ENCODE data around the gene WWP2. TPM values are rescaled to one million over a fixed set of nuclear protein-coding genes. Genes with fewer than 3 reads are reported as not detected.

The WWP2 gene
- polyA plus RNA-seq, 1 donor from 2014 or later, result 11.9 TPM

DNA sequence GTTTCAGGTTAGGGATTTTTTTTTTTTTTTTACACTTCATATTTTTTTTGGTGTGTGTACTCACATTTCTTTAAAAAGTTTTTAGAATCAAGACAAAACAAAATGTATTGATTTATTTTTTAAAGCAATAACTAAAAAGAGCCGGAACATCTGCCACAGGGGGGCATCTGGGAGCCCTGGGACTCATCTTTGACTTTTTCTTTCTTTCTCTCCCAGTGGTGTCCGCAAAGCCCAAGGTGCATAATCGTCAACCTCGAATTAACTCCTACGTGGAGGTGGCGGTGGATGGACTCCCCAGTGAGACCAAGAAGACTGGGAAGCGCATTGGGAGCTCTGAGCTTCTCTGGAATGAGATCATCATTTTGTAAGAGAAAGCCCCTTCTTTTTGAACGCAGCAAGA lies 36.3 kb downstream of the WWP2 start:
- Histone ChIP-seq H3K27ac (ENCODE audit: low read length) (no peak overlapping the region), H3K4me2 (ENCODE audit: low read length) (no peak overlapping the region), H3K9me3 (ENCODE audit: low read length) (no peaks in the 10 kb centered on the region), H3K79me2 (replicated peaks; ENCODE audit: insufficient read depth, low read length) (no peaks in the 10 kb centered on the region), H3F3A (ENCODE audit: insufficient read depth, low read length, poor library complexity, severe bottlenecking) (no peaks in the 10 kb centered on the region), H2AFZ (ENCODE audit: low read depth, low read length) (no peak overlapping the region), H4K20me1 (ENCODE audit: insufficient read depth) (no peaks in the 10 kb centered on the region), H3K27me3 (ENCODE audit: insufficient read depth, low read depth, low read length) (no peaks in the 10 kb centered on the region), H3K9me2 (ENCODE audit: insufficient read depth, low read length) (no peaks in the 10 kb centered on the region), H3K36me3 (ENCODE audit: insufficient read depth, low read length) (no peaks in the 10 kb centered on the region), H3K4me3 (ENCODE audit: low read length) (no peak overlapping the region), H3K9ac (ENCODE audit: low read length) (no peak overlapping the region)
- TF ChIP-seq RAD21 (conservative IDR thresholded peaks at IDR 0.05) (no peak), EP300 (conservative IDR thresholded peaks at IDR 0.05; ENCODE audit: poor library complexity, severe bottlenecking) (no peak), POLR2AphosphoS5 (IDR thresholded peaks at IDR 0.05) (no peak), SMC3 (conservative IDR thresholded peaks at IDR 0.05; ENCODE audit: poor library complexity) (no peak), REST (IDR thresholded peaks at IDR 0.05; ENCODE audit: borderline replicate concordance) (no peak), EZH2 (IDR thresholded peaks at IDR 0.05; ENCODE audit: borderline replicate concordance, insufficient read depth, low read length, poor library complexity, severe bottlenecking) (no peak), MXI1 (conservative IDR thresholded peaks at IDR 0.05; ENCODE audit: poor library complexity, severe bottlenecking) (no peak), CTCF (IDR thresholded peaks at IDR 0.05; ENCODE audit: poor library complexity, severe bottlenecking) (no peak), TAF1 (IDR thresholded peaks at IDR 0.05; ENCODE audit: low read depth) (no peak)

DNA sequence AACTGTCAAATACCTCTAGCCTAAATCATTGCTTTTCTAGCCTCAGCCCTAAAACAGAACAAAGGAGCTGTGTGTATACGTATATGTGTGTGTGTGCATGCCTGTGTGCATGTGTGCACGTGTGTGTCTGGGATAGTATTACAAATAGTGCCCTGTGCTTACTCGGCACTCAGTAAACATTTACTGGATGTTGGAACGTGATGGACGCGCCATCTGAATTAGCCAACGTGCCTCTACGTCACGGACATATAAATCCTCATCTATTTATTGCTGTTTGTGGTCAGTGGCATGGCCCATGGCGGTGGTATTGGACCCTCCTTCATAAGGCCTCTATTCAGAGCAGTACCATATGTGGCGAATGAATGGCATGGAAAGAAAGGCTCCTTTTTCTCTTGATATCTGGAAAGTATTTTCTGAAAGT lies 37.5 kb downstream of the WWP2 start:
- Histone ChIP-seq H3K4me2 (ENCODE audit: low read length) (no peak overlapping the region), H3K27ac (ENCODE audit: low read length) (no peak overlapping the region)

More for the DNA sequence above, 37.5 kb downstream of the WWP2 start:
- no peaks in the 10 kb centered on the region for H3F3A ChIP-seq (ENCODE audit: insufficient read depth, low read length, poor library complexity, severe bottlenecking)
- H3K4me3 ChIP-seq (ENCODE audit: low read length), result no peak overlapping the region
- no peaks in the 10 kb centered on the region for H3K9me3 ChIP-seq (ENCODE audit: low read length)
- no peak overlapping the region for H2AFZ ChIP-seq (ENCODE audit: low read depth, low read length)
- no peaks in the 10 kb centered on the region for H3K9me2 ChIP-seq (ENCODE audit: insufficient read depth, low read length)
- H4K20me1 ChIP-seq (ENCODE audit: insufficient read depth), result no peaks in the 10 kb centered on the region
- no peaks in the 10 kb centered on the region for H3K36me3 ChIP-seq (ENCODE audit: insufficient read depth, low read length)
- H3K79me2 ChIP-seq (replicated peaks; ENCODE audit: insufficient read depth, low read length), result no peaks in the 10 kb centered on the region
- no peak overlapping the region for H3K9ac ChIP-seq (ENCODE audit: low read length)
- TF ChIP-seq EZH2 (IDR thresholded peaks at IDR 0.05; ENCODE audit: borderline replicate concordance, insufficient read depth, low read length, poor library complexity, severe bottlenecking) (no peak), MXI1 (conservative IDR thresholded peaks at IDR 0.05; ENCODE audit: poor library complexity, severe bottlenecking) (no peak), REST (IDR thresholded peaks at IDR 0.05; ENCODE audit: borderline replicate concordance) (no peak), RAD21 (conservative IDR thresholded peaks at IDR 0.05) (no peak), POLR2AphosphoS5 (IDR thresholded peaks at IDR 0.05) (no peak), CTCF (IDR thresholded peaks at IDR 0.05; ENCODE audit: poor library complexity, severe bottlenecking) (no peak), EP300 (conservative IDR thresholded peaks at IDR 0.05; ENCODE audit: poor library complexity, severe bottlenecking) (no peak), SMC3 (conservative IDR thresholded peaks at IDR 0.05; ENCODE audit: poor library complexity) (no peak), TAF1 (IDR thresholded peaks at IDR 0.05; ENCODE audit: low read depth) (no peak)
- no peaks in the 10 kb centered on the region for H3K27me3 ChIP-seq (ENCODE audit: insufficient read depth, low read depth, low read length)
